ENCODE data around the gene PTK6.

DNA sequence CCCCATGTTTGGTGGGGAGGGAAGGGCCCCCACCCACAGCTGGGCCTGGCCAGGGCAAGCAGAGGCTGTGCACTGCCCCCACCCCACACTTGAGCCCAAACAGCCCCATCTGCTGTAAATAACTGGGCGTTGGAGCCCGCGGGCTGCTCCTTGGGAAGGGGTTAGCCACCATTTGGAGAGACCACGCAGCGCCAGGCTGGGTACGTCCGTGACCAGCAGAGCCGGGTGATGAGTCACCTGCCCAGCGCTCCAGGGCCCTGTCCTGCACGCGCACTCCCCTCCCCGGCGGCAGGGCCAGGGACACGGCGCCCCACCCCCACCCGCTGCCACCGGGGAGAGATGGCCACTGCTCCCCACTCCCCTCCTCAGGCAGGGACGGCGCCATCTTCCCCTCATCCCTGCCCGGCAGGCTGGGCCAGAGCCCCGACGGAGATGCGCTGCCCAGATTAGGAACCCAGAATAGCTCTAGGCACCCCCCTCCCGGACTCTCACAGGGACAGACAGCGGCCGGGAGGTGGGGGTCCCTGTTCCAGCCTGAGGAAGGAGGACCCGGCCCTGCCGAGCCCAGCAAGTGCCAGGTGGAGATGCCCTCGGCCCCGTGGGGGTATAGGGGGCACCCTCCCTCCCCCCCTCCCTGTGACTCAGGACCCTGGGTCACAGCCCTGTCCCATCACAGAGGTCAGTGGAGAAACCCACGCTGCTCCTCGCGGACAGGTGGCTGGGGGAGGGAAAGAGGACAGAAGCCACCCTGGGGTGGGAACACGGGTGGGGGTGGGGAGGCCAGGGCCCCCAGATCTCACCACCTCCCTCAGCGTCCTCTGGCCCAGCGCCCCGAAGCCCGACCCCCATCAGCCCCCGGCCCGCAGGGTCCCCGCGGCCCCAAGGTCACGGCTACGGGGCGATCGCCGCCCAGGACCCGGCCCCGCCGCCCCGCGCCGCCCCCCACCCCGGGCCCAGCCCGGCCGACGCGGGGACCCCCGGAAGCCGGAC lies 38.9 kb downstream of the PTK6 start:
- TF ChIP-seq, protein P1, sequence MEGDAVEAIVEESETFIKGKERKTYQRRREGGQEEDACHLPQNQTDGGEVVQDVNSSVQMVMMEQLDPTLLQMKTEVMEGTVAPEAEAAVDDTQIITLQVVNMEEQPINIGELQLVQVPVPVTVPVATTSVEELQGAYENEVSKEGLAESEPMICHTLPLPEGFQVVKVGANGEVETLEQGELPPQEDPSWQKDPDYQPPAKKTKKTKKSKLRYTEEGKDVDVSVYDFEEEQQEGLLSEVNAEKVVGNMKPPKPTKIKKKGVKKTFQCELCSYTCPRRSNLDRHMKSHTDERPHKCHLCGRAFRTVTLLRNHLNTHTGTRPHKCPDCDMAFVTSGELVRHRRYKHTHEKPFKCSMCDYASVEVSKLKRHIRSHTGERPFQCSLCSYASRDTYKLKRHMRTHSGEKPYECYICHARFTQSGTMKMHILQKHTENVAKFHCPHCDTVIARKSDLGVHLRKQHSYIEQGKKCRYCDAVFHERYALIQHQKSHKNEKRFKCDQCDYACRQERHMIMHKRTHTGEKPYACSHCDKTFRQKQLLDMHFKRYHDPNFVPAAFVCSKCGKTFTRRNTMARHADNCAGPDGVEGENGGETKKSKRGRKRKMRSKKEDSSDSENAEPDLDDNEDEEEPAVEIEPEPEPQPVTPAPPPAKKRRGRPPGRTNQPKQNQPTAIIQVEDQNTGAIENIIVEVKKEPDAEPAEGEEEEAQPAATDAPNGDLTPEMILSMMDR (IDR thresholded peaks at IDR 0.05; ENCODE audit: low read length) = no peak
- TF ChIP-seq EZH2 (IDR thresholded peaks at IDR 0.05; ENCODE audit: borderline replicate concordance, low read length) = no peak
